Measurements from ENCODE around the gene SELENOO. TPM values are rescaled to one million over a fixed set of nuclear protein-coding genes. Genes with fewer than 3 reads are reported as not detected.

SELENOO gene
- total RNA-seq, 4 donors from 2014 or later: 48.7 to 101 (median 74.0) TPM

DNA sequence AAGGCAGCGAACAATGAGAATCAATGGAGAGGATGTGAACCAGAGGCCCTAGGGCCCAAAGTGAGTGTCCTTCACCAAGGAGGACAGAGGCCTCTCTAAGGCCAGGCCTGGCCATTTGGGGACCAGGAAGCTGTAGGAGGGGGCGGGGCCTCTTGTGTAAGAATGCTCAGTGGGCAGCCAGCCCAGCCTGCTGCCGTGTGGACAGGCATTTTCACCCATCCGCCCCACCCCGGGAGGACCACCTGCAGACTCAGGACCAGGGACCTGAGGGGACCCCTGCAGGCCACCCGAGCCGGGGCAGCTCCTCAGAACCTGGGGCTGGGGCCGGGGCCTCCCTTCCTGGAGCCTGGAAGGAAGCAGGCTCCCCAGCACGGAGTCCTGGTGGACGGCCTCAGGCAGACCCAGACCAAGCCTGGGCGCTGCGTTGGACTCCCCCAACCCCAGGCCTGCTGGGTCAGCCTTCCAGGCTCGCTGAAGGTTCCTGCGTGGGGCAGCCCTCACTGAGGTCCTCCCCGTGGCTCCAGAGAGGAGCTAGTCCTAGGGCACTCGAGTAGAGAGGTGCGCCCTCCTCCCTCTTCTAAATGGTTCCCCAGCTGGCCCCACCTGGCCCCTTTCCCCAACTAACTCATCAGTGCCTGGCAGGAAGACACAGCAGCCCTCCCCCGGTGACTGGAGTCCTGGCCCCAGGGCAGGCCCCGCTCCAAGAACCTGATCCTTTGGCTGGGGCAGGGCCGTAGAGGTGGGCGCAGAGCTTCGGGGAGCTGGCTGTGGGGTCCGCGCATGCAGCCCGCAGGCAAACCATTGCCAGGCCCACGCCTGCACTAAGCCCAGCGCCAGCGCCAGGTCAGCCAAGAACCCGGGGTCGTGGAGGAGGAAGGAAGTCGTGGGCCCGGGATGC lies 16.6 kb upstream of the SELENOO start:
- no peaks in the 10 kb centered on the region for H3K36me3 ChIP-seq
- H3K9me3 ChIP-seq: no peaks in the 10 kb centered on the region
- no peak for TF ChIP-seq POLR2A (IDR thresholded peaks at IDR 0.05)
- TF ChIP-seq, protein P1, sequence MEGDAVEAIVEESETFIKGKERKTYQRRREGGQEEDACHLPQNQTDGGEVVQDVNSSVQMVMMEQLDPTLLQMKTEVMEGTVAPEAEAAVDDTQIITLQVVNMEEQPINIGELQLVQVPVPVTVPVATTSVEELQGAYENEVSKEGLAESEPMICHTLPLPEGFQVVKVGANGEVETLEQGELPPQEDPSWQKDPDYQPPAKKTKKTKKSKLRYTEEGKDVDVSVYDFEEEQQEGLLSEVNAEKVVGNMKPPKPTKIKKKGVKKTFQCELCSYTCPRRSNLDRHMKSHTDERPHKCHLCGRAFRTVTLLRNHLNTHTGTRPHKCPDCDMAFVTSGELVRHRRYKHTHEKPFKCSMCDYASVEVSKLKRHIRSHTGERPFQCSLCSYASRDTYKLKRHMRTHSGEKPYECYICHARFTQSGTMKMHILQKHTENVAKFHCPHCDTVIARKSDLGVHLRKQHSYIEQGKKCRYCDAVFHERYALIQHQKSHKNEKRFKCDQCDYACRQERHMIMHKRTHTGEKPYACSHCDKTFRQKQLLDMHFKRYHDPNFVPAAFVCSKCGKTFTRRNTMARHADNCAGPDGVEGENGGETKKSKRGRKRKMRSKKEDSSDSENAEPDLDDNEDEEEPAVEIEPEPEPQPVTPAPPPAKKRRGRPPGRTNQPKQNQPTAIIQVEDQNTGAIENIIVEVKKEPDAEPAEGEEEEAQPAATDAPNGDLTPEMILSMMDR (IDR thresholded peaks at IDR 0.05): no peak
- peak in 1 of 3 donors; percentile 81 for DNase-seq
- H3K4me1 ChIP-seq: peaks cover 4 to 50% (median 31%) of the 10 kb centered on the region in 4 donors
- peak overlapping the region; percentile 53 to 91 (median 86) for H3K4me3 ChIP-seq
- peak overlapping the region in 3 of 4 donors; percentile 31 to 97 (median 88) for H3K27ac ChIP-seq
- no peaks in the 10 kb centered on the region for H3K27me3 ChIP-seq

DNA sequence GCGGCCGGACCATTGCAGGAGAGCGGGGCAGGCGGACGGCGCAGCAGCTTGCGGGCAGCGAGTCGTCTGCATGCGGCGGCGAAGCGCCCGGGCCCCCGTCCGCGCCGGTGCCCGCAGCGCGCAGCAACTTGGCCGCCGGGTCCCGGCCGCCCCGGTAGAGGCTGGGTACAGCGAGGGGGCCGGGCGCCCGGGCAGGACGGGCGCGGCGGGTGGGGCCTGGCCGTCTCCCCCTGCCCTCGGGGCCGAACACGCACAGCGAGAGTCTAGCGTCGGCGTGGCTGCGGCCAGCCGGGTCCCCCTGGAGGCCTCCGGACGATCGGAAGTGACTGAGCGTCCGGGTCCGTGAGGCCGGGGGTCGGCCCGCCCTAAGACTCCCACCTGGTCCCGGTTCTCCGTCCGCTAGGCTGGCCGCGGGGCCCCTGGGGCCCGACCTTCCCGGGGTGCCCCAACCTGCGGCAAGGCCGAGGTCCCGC lies 15.9 kb upstream of the SELENOO start:
- H3K4me3 ChIP-seq: peak overlapping the region; percentile 53 to 91 (median 86)
- no peaks in the 10 kb centered on the region for H3K9me3 ChIP-seq
- no peaks in the 10 kb centered on the region for H3K27me3 ChIP-seq
- peaks cover 4 to 56% (median 37%) of the 10 kb centered on the region in 4 donors for H3K4me1 ChIP-seq
- TF ChIP-seq POLR2A (IDR thresholded peaks at IDR 0.05): no peak
- TF ChIP-seq, protein P1 (IDR thresholded peaks at IDR 0.05): no peak
- no peak for DNase-seq
- H3K27ac ChIP-seq: peak overlapping the region in 3 of 4 donors; percentile 31 to 97 (median 88)
- no peaks in the 10 kb centered on the region for H3K36me3 ChIP-seq

DNA sequence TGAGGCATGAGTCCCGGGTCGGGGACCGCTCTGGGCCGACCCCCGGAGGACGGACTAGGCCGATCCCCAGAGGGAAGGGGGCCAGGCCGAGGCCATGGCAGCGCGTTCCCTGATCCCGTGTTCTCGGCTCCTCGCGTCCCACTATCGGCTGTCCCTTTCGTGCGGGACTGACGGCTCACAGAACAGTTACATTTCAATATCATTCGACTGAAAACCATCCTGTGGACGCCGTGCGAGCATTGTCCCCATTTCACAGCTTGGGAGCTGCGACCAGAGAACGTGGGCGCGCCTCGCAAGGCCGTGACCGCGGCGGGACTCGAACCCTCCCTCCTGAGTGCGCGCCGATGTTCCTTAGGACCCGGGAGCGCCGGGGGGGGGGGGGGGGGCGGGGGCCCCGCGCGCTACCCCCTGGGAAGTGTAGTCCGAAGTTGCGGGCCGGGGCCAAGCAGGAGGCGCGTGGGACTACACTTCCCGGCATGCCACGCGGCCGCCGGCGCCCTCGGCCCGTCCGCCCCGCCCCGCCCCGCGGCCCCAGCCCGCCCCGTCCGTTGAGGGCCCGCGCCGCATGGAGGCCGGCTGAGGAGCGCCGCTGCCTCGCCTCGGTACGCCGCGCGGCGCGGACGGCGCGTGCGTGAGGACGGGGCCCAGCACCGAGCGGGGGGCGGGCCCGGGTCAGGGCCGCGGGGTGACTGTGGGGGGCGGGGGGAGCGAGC lies 15.3 kb upstream of the SELENOO start, which contains the start of gene TRABD:
TRABD (plus strand) TSS at position 539 of the 713 bp plus-strand sequence. CDS start 7,148 bp downstream, outside the sequence.
- Histone ChIP-seq H3K27ac (peak within 1 kb of the TSS; percentile 68 to 97 (median 86)), H3K36me3 (no peaks in the 10 kb centered on the region), H3K27me3 (no peaks in the 10 kb centered on the region), H3K4me1 (peaks cover 4 to 62% (median 43%) of the 10 kb centered on the region in 4 donors), H3K9me3 (no peaks in the 10 kb centered on the region), H3K4me3 (peak within 1 kb of the TSS; percentile 79 to 91 (median 86))
- TF ChIP-seq, protein P1 (IDR thresholded peaks at IDR 0.05): no peak
- DNase-seq: peak; percentile 85 to 95 (median 95)

DNA sequence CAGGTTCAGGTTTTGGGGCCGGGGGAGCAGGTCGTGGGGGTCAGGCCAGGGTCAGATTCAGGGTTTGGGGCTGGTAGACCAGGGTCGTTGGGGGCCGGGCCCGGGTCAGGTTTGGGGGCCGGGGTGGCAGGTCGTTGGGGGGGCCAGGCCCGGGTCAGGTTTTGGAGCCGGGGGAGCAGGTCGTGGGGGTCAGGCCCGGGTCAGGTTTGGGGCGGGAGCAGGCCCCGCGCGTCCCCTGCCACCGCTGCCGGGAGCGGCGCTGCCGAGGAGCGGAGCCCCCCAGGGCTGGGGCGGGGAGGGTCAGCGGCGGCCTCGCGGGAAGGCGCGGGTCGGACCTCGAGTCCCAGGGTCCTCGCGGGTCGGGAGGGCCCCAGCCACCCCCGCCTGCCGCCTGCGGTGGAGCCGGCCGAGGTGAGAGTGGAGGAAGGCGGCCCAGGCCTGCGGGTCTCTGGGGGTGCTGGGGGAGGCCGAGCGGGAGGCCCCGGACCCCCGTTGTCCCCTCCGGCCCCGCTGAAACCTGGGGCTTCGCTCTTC lies 14.6 kb upstream of the SELENOO start:
- no peak for DNase-seq
- peak overlapping the region; percentile 68 to 97 (median 86) for H3K27ac ChIP-seq
- peak overlapping the region; percentile 79 to 91 (median 86) for H3K4me3 ChIP-seq
- H3K9me3 ChIP-seq: no peaks in the 10 kb centered on the region
- no peak for TF ChIP-seq POLR2A (IDR thresholded peaks at IDR 0.05)
- TF ChIP-seq, protein P1 (IDR thresholded peaks at IDR 0.05): no peak
- peaks cover 4 to 70% (median 45%) of the 10 kb centered on the region in 4 donors for H3K4me1 ChIP-seq
- no peaks in the 10 kb centered on the region for H3K36me3 ChIP-seq
- H3K27me3 ChIP-seq: no peaks in the 10 kb centered on the region

All from Peyer's patch (tissue), 4 donors.